BJ (cell line): ENCODE measurements around the gene CD244. TPM values are rescaled to one million over a fixed set of nuclear protein-coding genes. Genes with fewer than 3 reads are reported as not detected.
"Not testable (repeated sequence)": the region's sequence is repeated elsewhere in the genome, so short reads cannot be mapped to it uniquely, and the experiment has no call there.

Source experiments
- CTCF ChIA-PET: fragments of 350-600 bp; formaldehyde crosslinking; extraction: SDS; loops from one replicate; lab custom pipeline; 2021; ENCODE audit warnings: antibody characterized with exemption, inconsistent platforms; lab: Yijun Ruan, JAX
- POLR2A ChIA-PET: fragments of 300-600 bp; sonication (Branson Sonifier 250); formaldehyde crosslinking; extraction: SDS; loops from one replicate; lab custom pipeline; 2021; ENCODE audit warnings: antibody characterized with exemption; lab: Charles Lee
- DNase-seq: peaks from one replicate; pipeline ENCODE4 v3.0.0-alpha.2; 2011; ENCODE audit warnings: low read depth
- H3K27me3 ChIP-seq: 2 replicates; pipeline ENCODE4 v1.6.0; 2011; ENCODE audit warnings: low read length; ENCODE audit not compliant: control insufficient read depth, insufficient read depth
- H3K36me3 ChIP-seq: 2 replicates; pipeline ENCODE4 v1.5.1; 2011; ENCODE audit warnings: low read length; ENCODE audit not compliant: control insufficient read depth, insufficient read depth
- H3K4me3 ChIP-seq: 2 replicates; pipeline ENCODE4 v1.5.1; 2011; ENCODE audit warnings: low read depth, mild to moderate bottlenecking, control low read depth, low read length
- polyA plus RNA-seq: library from polyadenylated mRNA; depleted of rRNA; stranded (reverse); fragments of >200 nt; gene quantifications from 2 replicates; pipeline ENCODE4 v1.2.3, GENCODE V29; 2011
- TF ChIP-seq, protein P1 (sequence below): IDR thresholded peaks from 2 replicates; pipeline ENCODE4 v1.5.1; 2011; ENCODE audit warnings: low read depth, mild to moderate bottlenecking, control low read depth, inconsistent platforms, low read length, moderate library complexity; ENCODE audit not compliant: insufficient read depth

The CD244 gene
- polyA plus RNA-seq, 1 experiment: not detected

DNA sequence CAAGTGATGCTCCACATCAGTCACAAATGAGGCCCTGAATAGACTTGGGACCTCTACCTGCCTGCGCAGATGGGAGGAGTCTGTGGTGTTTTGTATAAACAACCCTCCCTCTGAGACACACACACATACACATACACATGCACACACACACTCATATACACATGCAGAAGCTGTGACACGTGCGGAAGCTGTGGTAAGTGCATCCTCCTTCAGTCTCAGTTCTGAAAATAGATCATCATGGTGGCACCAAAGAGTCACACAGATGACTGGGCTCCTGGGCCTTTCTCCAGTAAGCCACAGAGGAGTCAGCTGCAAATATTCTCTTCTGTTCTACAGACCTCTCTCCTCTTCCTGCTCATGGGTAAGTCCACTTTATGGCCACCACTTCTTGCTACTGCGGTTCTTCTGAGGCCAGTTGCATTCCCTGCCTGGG, 66.7 kb downstream of the CD244 start, which contains the start of gene LY9:
Gene LY9, plus strand, starts transcription at position 224 of the 433 bp plus-strand sequence. Its CDS starts 14 bp downstream, at position 238.
- DNase-seq: no peak
- no peak within 1 kb of the TSS for H3K4me3 ChIP-seq
- TF ChIP-seq, protein P1, sequence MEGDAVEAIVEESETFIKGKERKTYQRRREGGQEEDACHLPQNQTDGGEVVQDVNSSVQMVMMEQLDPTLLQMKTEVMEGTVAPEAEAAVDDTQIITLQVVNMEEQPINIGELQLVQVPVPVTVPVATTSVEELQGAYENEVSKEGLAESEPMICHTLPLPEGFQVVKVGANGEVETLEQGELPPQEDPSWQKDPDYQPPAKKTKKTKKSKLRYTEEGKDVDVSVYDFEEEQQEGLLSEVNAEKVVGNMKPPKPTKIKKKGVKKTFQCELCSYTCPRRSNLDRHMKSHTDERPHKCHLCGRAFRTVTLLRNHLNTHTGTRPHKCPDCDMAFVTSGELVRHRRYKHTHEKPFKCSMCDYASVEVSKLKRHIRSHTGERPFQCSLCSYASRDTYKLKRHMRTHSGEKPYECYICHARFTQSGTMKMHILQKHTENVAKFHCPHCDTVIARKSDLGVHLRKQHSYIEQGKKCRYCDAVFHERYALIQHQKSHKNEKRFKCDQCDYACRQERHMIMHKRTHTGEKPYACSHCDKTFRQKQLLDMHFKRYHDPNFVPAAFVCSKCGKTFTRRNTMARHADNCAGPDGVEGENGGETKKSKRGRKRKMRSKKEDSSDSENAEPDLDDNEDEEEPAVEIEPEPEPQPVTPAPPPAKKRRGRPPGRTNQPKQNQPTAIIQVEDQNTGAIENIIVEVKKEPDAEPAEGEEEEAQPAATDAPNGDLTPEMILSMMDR: no peak
- POLR2A ChIA-PET: no interaction called here
- CTCF ChIA-PET: no interaction called here
- H3K36me3 ChIP-seq: no peaks in the 10 kb centered on the region
- no peaks in the 10 kb centered on the region for H3K27me3 ChIP-seq

DNA sequence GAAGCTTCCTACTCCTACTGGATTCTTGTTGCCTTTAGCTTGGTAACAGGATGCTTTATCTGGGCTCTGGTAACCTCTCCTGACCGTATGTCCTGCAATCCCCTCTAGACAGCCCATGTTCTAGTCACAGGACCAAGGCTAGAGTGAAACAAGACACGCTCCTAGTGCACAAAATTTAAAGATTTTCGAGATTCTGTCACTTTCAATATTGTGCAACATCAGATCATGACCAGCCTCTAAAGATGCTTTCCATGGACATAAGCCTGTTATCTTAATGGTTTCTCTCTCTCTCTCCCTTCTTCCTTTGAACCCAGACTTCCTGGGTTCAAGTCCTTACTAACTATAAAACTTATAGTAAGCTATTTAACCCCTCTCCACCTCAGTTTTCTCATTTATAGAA, 68.3 kb downstream of the CD244 start:
- H3K27me3 ChIP-seq: no peaks in the 10 kb centered on the region
- H3K4me3 ChIP-seq: no peak overlapping the region
- ChIA-PET CTCF (interaction anchor here (1.4 kb wide), 1 partner anchor 16 kb away, joined by 4 read pairs; no protein-coding TSS in a partner anchor), POLR2A (no interaction called here)
- TF ChIP-seq, protein P1: no peak
- DNase-seq: no peak
- H3K36me3 ChIP-seq: no peaks in the 10 kb centered on the region

DNA sequence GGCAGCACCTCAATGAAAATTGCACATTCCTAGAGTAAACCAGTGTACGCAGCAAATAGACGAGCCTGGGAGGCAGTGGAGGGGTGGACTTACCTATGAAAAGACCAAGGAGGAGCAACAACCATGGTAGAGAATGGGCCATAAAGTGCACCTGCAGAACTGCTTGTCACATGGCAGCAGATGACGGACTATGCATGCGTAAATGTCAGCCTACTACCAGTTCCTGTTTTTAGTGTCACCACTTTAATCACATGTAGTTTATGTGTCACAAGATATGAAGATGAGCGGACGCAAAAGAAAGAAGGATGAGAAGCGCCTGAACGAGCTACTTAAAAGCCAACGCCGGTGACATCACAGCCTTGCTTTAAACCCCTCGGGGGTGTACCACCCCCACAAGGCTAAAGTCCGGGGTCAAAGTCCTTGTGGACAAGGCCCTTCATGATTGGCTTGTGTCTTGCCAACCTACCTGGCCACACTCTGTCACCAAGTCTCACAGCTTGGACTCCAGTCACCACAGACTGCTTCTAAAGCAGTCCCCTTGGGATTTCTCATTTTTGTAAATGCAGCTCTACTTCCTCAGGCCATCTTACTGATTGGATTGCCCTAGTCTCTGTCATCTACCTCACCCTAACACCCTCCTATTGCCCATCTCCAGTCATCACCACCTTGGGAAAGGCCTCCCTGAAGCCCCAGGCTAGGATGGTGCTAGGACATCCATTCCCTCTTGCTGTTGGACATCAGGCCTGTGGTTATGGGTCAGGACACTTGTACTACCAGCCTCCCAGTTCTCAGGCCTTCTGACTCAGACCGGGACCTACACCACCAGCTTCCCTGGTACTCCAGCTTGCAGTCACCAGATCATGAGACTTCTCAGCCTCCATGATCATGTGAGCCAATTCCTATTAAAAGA, 72.7 kb downstream of the CD244 start:
- POLR2A ChIA-PET: no interaction called here
- no peaks in the 10 kb centered on the region for H3K36me3 ChIP-seq
- H3K4me3 ChIP-seq: no peak overlapping the region
- no peaks in the 10 kb centered on the region for H3K27me3 ChIP-seq
- TF ChIP-seq, protein P1: no peak
- CTCF ChIA-PET: interaction anchor here (0.6 kb wide), 1 partner anchor 14 kb away, joined by 3 read pairs; no protein-coding TSS in a partner anchor
- no peak for DNase-seq

DNA sequence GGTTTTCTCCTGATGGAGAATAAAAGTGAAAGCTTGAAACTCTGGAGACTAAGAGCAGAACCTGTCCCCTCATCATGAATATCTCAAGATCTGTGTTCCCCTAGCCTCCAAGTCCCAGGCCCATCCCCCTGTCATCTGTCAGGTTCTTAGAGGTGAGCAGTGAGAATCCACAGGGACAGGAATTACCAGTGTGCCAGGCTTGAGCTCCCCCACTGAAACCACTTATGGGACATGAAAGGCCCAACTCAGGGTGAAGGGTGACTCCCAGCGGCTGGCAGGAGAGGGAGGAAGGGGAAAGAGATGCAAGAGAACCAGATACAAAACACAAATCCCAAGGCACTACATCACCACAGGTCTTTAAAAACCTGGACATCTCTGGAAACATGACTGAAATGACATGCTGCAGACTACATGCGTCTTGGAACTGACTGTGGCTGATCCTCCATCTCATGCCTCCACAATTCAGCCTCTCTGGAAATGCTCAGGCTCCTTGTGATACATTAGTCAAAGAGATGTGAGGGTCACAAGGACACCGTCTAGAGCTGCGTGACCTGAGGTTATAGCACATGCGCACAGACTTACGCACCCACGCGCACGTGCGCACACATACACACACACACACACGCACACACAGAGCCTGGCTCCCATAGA, 73.5 kb downstream of the CD244 start:
- H3K36me3 ChIP-seq: no peaks in the 10 kb centered on the region
- TF ChIP-seq, protein P1: no peak
- no peaks in the 10 kb centered on the region for H3K27me3 ChIP-seq
- no peak for DNase-seq
- ChIA-PET POLR2A (no interaction called here), CTCF (no interaction called here)
- H3K4me3 ChIP-seq: no peak overlapping the region

DNA sequence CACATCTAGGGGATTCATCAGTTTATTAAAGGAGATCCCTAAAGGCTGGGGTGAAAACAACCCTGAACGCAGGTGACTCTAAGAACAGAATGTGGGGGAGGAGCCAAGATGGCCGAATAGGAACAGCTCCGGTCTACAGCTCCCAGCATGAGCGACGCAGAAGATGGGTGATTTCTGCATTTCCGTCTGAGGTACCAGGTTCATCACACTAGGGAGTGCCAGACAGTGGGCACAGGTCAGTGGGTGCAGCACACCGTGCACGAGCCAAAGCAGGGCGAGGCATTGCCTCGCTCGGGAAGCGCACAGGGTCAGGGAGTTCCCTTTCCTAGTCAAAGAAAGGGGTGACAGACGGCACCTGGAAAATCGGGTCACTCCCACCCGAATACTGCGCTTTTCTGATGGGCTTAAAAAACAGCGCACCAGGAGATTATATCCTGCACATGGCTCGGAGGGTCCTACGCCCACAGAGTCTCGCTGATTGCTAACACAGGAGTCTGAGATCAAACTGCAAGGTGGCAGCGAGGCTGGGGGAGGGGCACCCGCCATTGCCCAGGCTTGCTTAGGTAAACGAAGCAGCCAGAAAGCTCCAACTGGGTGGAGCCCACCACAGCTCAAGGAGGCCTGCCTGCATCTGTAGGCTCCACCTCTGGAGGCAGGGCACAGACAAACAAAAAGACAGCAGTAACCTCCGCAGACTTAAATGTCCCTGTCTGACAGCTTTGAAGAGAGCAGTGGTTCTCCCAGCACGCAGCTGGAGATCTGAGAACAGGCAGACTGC, 79.5 kb downstream of the CD244 start:
- DNase-seq, H3K27me3 ChIP-seq, CTCF ChIA-PET, POLR2A ChIA-PET, H3K4me3 ChIP-seq, H3K36me3 ChIP-seq: not testable (repeated sequence)
